Measurements from ENCODE around the gene SLC30A1. TPM values are rescaled to one million over a fixed set of nuclear protein-coding genes. Genes with fewer than 3 reads are reported as not detected.

The SLC30A1 gene
- total and polyA plus RNA-seq, 2 of the 13 experiments (the other 11 are each of a cell fraction or from before 2014, with no cell fraction given): 5.9 to 24.4 TPM

DNA sequence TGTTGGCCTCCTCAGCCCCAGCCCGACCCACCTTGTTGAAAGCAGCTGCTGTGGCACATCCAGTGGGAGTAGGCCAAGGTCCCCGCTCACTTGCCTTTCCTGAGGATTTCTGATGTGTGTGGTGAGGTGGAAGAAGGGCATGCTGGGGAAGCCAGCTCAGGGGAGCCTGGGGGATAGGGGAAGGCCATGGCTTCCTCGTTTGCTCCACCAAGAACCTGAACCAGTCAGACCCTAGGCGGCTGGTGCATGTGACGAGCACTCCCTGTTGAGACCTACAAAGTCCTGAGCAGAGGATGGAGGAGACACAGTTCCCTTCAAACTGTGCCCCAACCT, 38.0 kb upstream of the SLC30A1 start (continued):
- TF ChIP-seq, protein P1, sequence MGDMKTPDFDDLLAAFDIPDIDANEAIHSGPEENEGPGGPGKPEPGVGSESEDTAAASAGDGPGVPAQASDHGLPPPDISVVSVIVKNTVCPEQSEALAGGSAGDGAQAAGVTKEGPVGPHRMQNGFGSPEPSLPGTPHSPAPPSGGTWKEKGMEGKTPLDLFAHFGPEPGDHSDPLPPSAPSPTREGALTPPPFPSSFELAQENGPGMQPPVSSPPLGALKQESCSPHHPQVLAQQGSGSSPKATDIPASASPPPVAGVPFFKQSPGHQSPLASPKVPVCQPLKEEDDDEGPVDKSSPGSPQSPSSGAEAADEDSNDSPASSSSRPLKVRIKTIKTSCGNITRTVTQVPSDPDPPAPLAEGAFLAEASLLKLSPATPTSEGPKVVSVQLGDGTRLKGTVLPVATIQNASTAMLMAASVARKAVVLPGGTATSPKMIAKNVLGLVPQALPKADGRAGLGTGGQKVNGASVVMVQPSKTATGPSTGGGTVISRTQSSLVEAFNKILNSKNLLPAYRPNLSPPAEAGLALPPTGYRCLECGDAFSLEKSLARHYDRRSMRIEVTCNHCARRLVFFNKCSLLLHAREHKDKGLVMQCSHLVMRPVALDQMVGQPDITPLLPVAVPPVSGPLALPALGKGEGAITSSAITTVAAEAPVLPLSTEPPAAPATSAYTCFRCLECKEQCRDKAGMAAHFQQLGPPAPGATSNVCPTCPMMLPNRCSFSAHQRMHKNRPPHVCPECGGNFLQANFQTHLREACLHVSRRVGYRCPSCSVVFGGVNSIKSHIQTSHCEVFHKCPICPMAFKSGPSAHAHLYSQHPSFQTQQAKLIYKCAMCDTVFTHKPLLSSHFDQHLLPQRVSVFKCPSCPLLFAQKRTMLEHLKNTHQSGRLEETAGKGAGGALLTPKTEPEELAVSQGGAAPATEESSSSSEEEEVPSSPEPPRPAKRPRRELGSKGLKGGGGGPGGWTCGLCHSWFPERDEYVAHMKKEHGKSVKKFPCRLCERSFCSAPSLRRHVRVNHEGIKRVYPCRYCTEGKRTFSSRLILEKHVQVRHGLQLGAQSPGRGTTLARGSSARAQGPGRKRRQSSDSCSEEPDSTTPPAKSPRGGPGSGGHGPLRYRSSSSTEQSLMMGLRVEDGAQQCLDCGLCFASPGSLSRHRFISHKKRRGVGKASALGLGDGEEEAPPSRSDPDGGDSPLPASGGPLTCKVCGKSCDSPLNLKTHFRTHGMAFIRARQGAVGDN (CRISPR knock-in tag; IDR thresholded peaks at IDR 0.05): peak; percentile 64
- 0 out of 2 replicates have a peak, but pooled peaks have one; percentile 26 for TF ChIP-seq FOXO4 (CRISPR knock-in tag; conservative IDR thresholded peaks at IDR 0.05)
- peak; percentile 16; the same call in 1 of the 2 replicates for TF ChIP-seq PHF8 (CRISPR knock-in tag; IDR thresholded peaks at IDR 0.05)
- TF ChIP-seq ETV6 (CRISPR knock-in tag; conservative IDR thresholded peaks at IDR 0.05): no peak
- TF ChIP-seq ZNF737 (CRISPR knock-in tag; IDR thresholded peaks at IDR 0.05; ENCODE audit: borderline replicate concordance): no peak
- no peak for TF ChIP-seq ZNF207 (IDR thresholded peaks at IDR 0.05; ENCODE audit: borderline replicate concordance)
- no peak for TF ChIP-seq HOXA9 (CRISPR knock-in tag; IDR thresholded peaks at IDR 0.05; ENCODE audit: borderline replicate concordance)
- peak; percentile 29; the same call in 1 of the 2 replicates for TF ChIP-seq EHMT2 (IDR thresholded peaks at IDR 0.05; ENCODE audit: borderline replicate concordance, low read depth, low read length)
- no peak for TF ChIP-seq RARA (CRISPR knock-in tag; IDR thresholded peaks at IDR 0.05)
- TF ChIP-seq ZFX (CRISPR knock-in tag; IDR thresholded peaks at IDR 0.05; ENCODE audit: low read depth): 0 out of 2 replicates have a peak, but pooled peaks have one; percentile 4
- no peak for TF ChIP-seq ZNF652 (CRISPR knock-in tag; IDR thresholded peaks at IDR 0.05; ENCODE audit: borderline replicate concordance, low read depth)
- 0 out of 2 replicates have a peak, but pooled peaks have one; percentile 0 for TF ChIP-seq NCOA2 (CRISPR knock-in tag; IDR thresholded peaks at IDR 0.05)
- no peak for TF ChIP-seq ZNF552 (CRISPR knock-in tag; IDR thresholded peaks at IDR 0.05; ENCODE audit: borderline replicate concordance)
- TF ChIP-seq, protein P2, sequence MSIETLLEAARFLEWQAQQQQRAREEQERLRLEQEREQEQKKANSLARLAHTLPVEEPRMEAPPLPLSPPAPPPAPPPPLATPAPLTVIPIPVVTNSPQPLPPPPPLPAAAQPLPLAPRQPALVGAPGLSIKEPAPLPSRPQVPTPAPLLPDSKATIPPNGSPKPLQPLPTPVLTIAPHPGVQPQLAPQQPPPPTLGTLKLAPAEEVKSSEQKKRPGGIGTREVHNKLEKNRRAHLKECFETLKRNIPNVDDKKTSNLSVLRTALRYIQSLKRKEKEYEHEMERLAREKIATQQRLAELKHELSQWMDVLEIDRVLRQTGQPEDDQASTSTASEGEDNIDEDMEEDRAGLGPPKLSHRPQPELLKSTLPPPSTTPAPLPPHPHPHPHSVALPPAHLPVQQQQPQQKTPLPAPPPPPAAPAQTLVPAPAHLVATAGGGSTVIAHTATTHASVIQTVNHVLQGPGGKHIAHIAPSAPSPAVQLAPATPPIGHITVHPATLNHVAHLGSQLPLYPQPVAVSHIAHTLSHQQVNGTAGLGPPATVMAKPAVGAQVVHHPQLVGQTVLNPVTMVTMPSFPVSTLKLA (IDR thresholded peaks at IDR 0.05): no peak

Data from HepG2 (cell line).